HFF-Myc (cell line): ENCODE results near the gene EXOC2.

Source experiments
- DNase-seq: peaks from one replicate; pipeline ENCODE4 v3.0.0-alpha.2; 2011; ENCODE audit warnings: low read depth; ENCODE audit errors: extremely low read depth
- H3K4me3 ChIP-seq: replicated peaks from 2 replicates; pipeline ENCODE4 v1.5.1; 2011; ENCODE audit warnings: low read depth, mild to moderate bottlenecking, control low read depth, low read length
- TF ChIP-seq, protein P1 (sequence below): IDR thresholded peaks from 2 replicates; pipeline ENCODE4 v1.5.1; 2012; ENCODE audit warnings: mild to moderate bottlenecking, low read depth, low read length, control low read depth; ENCODE audit errors: missing control alignments

The EXOC2 gene

DNA sequence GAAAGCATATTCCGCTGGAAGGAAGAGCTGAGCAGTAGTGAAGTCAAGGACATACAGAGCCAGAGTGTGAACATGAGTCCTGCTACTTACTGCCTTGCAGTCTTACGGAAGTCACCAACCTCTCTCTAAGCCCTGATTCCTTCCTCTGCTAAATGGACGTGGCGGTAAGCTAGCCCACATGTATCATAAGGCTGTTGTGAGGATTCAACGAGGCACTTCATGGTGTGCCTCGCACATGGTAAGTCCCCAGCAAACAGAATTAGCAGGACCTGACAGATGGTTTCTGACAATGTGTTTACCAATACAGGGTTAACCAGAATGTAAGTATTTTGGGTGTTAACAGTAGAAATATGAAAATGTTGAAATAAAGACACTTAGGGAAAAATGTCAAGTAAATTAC, 208.2 kb downstream of the EXOC2 start:
- TF ChIP-seq, protein P1, sequence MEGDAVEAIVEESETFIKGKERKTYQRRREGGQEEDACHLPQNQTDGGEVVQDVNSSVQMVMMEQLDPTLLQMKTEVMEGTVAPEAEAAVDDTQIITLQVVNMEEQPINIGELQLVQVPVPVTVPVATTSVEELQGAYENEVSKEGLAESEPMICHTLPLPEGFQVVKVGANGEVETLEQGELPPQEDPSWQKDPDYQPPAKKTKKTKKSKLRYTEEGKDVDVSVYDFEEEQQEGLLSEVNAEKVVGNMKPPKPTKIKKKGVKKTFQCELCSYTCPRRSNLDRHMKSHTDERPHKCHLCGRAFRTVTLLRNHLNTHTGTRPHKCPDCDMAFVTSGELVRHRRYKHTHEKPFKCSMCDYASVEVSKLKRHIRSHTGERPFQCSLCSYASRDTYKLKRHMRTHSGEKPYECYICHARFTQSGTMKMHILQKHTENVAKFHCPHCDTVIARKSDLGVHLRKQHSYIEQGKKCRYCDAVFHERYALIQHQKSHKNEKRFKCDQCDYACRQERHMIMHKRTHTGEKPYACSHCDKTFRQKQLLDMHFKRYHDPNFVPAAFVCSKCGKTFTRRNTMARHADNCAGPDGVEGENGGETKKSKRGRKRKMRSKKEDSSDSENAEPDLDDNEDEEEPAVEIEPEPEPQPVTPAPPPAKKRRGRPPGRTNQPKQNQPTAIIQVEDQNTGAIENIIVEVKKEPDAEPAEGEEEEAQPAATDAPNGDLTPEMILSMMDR, result no peak
- no peak for DNase-seq
- H3K4me3 ChIP-seq, result no peak overlapping the region

DNA sequence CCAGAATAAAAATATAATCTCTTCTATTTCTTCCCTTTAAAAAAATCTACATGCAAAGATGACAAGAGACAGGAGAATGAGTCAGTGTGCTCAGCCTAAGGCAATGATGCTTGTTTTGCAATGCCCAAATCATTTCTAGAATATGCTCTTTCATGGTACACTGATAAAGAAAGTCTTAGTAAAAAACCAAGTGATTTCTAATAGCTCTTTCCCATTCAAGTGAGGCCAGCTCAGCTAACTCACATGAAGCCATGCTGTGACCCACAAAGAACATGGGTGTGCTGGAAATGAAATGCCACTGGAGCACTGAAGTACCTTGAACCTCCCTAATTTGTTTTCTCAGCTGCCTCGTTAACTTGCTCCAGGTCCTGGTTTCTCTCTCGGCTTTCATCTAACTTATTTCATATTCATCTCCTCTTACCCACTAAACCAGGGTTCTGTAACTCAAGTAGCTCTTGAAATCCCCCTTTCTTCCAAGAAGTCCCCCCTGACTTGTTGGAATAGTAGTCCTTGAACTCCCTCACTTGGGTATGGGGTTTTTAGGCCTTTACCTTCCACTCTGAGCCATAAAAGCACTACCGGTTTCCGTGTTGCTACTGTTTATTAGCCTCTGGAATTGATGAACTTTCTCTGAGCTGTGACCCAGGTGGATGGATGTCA, 208.7 kb downstream of the EXOC2 start:
- DNase-seq, result no peak
- TF ChIP-seq, protein P1, result no peak
- no peak overlapping the region for H3K4me3 ChIP-seq

DNA sequence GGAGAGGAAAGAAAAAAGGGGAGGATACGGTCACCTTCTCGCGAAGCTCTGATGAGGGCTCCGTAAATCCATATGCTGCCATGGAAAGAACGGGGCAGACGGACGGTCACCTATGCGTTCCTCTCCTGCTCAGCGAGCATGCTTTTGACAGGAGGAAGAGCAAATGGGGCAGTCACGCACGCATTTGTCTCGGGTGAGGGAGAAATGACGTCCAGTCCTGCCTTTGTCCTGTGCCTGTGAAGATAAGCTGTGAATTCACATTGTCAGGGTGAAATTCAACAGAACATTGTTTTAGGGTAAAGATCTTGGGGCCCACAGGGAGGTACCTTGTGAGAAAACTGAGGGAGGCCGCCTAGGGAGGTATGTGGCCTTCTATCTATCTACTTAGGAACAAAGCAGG, 217.6 kb downstream of the EXOC2 start:
- no peak overlapping the region for H3K4me3 ChIP-seq
- TF ChIP-seq, protein P1, result no peak
- DNase-seq, result no peak

DNA sequence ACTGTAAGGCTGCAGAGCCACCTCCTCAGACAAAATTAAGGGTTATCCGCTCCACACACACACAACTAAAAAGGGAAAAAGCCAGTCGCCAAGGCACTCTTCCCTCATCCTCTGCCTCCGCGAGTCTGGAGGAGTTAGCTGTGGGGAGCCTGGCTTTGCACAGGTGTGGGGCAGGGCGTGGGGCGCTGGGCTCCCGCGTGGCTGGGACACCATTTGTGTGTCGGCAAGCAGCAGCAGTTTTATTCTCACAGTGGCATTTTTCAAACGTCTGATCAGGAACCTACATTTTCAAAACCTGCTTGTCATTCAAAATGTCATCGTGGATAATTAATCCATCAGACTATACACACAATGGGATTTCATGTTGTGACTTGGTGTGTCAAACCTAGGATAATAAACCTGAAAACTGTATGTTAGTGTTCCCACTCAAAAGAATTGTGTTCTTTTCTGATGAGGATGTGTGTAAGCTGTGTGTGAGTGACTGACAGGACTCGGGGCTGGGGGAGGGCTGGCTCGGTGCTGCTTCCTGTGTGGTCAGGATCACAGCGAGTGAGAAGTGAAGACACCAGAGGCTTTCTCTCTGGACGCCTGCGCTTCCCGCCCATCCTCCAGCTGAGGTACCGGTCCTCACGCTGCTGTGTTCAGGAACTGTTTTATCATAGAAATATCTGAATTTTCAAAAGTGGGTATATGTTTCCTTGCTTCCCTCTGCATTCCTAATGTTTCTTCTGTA, 218.3 kb downstream of the EXOC2 start:
- no peak for DNase-seq
- H3K4me3 ChIP-seq, result no peak overlapping the region
- TF ChIP-seq, protein P1, result no peak

DNA sequence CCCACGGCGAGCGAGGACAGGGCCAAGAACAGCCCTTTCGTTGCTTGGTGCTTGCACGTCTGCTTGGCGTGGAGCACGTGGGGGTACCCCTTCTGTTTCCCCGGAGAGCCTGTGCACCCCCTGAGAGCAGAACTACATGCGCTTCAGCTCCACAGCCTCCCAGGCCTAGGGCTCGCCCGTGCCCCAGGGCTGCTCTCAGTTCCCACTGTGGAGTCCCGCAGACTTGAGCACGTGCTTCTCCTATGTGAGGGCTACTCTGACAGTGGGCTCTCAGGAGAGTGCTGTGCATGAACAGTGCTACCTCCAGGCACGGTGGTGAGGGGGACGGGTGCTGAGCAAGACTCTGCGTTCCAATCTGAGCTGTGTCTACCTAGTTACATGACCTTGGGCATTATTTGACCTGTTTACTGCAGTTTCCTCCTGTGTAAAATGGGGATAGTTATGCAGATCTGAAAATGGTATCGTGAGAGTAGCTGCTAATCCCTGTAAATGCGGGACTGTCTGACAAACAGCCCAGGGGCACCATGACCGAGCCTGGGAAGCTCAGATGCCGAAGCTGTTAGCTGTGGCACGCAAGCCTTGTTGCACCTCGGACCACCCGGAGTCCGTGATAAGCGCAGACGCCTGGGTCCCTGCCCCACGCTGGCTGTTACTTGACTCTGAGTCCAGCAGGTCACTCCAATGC, 219.0 kb downstream of the EXOC2 start:
- TF ChIP-seq, protein P1, result no peak
- DNase-seq, result no peak
- H3K4me3 ChIP-seq, result no peak overlapping the region

DNA sequence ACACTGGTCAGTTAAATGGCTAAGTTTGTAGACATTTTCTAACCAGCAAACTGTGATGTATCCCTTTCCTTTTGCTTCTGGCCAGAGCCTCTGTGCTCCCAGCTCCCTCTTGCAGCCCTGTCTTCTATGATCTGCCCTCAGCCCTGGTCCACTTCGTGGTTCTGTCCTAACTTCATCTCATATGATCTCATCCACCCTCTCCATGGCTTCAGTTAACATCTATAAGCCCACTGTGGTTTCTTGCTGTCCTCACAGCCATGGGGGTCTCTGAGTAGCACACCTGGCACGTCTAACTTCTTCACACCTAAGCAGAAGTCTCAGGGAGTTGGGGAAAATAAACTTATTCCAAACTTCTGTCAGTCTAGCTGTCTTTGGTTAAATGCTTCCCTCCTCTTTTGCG, 219.6 kb downstream of the EXOC2 start:
- no peak for DNase-seq
- H3K4me3 ChIP-seq, result no peak overlapping the region
- TF ChIP-seq, protein P1, result no peak
